Measurements from ENCODE around the gene TMC7. TPM values are rescaled to one million over a fixed set of nuclear protein-coding genes. Genes with fewer than 3 reads are reported as not detected.

The TMC7 gene
- polyA plus RNA-seq, 1 of the 3 experiments (the other 2 are of a cell fraction), result 0.66 TPM

GRCh38 chr16:18943414-18943813 is 40.3 kb upstream of the TMC7 start (continued):
- TF ChIP-seq RAD21 (IDR thresholded peaks at IDR 0.05; ENCODE audit: low read length) (no peak), TCF12 (IDR thresholded peaks at IDR 0.05) (no peak), CHD2 (IDR thresholded peaks at IDR 0.05; ENCODE audit: low read length, partially characterized antibody) (no peak), YY1 (IDR thresholded peaks at IDR 0.05; ENCODE audit: low read depth) (no peak), NFIC (IDR thresholded peaks at IDR 0.05; ENCODE audit: borderline replicate concordance) (no peak)

- TF ChIP-seq FOSL2 (IDR thresholded peaks at IDR 0.05; ENCODE audit: borderline replicate concordance, low read depth), result no peak
- TF ChIP-seq JUND (IDR thresholded peaks at IDR 0.05), result no peak
- no peak for TF ChIP-seq FOXM1 (IDR thresholded peaks at IDR 0.05; ENCODE audit: low read depth)
- no peak for TF ChIP-seq CHD2 (IDR thresholded peaks at IDR 0.05; ENCODE audit: low read length, partially characterized antibody)
- no peak for TF ChIP-seq TCF12 (IDR thresholded peaks at IDR 0.05)
- no peak for TF ChIP-seq MAX (IDR thresholded peaks at IDR 0.05; ENCODE audit: low read depth)
- TF ChIP-seq MXI1 (IDR thresholded peaks at IDR 0.05; ENCODE audit: low read depth, low read length), result no peak
- no peak for TF ChIP-seq RCOR1 (IDR thresholded peaks at IDR 0.05; ENCODE audit: low read length)
- no peak for TF ChIP-seq GATA2 (CRISPR knock-in tag; IDR thresholded peaks at IDR 0.05)
- no peak for TF ChIP-seq ZBTB33 (IDR thresholded peaks at IDR 0.05; ENCODE audit: borderline replicate concordance, low read depth)
- TF ChIP-seq IRF3 (IDR thresholded peaks at IDR 0.05; ENCODE audit: low read depth, low read length), result no peak
- no peak for TF ChIP-seq SMC3 (IDR thresholded peaks at IDR 0.05; ENCODE audit: low read depth, low read length)
- no peak for TF ChIP-seq SIN3A (IDR thresholded peaks at IDR 0.05; ENCODE audit: borderline replicate concordance, low read depth, low read length)
- no peak for TF ChIP-seq RFX5 (IDR thresholded peaks at IDR 0.05; ENCODE audit: low read length)
- TF ChIP-seq RXRA (IDR thresholded peaks at IDR 0.05; ENCODE audit: borderline replicate concordance, low read depth), result no peak
- no peak for TF ChIP-seq TEAD4 (IDR thresholded peaks at IDR 0.05; ENCODE audit: borderline replicate concordance, insufficient read depth)
- no peak for TF ChIP-seq TAF1 (IDR thresholded peaks at IDR 0.05; ENCODE audit: borderline replicate concordance, low read depth, low read length)
- no peak for TF ChIP-seq NRF1 (IDR thresholded peaks at IDR 0.05; ENCODE audit: low read depth, low read length)
- TF ChIP-seq EZH2phosphoT487 (IDR thresholded peaks at IDR 0.05; ENCODE audit: borderline replicate concordance, low read depth), result no peak
- no peak for TF ChIP-seq GABPA (IDR thresholded peaks at IDR 0.05; ENCODE audit: low read depth)
- DNase-seq, result no peak
- Histone ChIP-seq H3K36me3 (replicated peaks in 1 of 2; ENCODE audit: control insufficient read depth in 1 of 2, insufficient read depth in 2 of 2, low read length in 1 of 2) (no peaks in the 10 kb centered on the region), H3K4me3 (ENCODE audit: low read depth in 2 of 2, low read length in 1 of 2) (no peak overlapping the region), H3K79me2 (ENCODE audit: insufficient read depth) (no peaks in the 10 kb centered on the region), H3K4me2 (no peak overlapping the region), H3K9ac (no peak overlapping the region), H2AFZ (ENCODE audit: low read depth) (no peak overlapping the region), H3F3A (replicated peaks; ENCODE audit: insufficient read depth) (no peaks in the 10 kb centered on the region), H3K27me3 (ENCODE audit: insufficient read depth) (no peaks in the 10 kb centered on the region), H3K4me1 (ENCODE audit: control insufficient read depth in 1 of 2, insufficient read depth in 2 of 2, low read depth in 1 of 2, low read length in 1 of 2) (no peaks in the 10 kb centered on the region; a peak in 1 of 4 replicates), H3K27ac (ENCODE audit: low read depth in 2 of 2, low read length in 1 of 2) (no peak overlapping the region), H3K9me3 (no peaks in the 10 kb centered on the region), H3K9me2 (no peaks in the 10 kb centered on the region), H4K20me1 (ENCODE audit: insufficient read depth) (no peaks in the 10 kb centered on the region)
- POLR2A ChIA-PET, result no interaction called here
- 94% methylated on average over 7 of the region's 7 CpGs for WGBS (ENCODE audit: low lambda C conversion rate)
- CTCF ChIA-PET, result interaction anchor here (1.1 to 1.4 kb wide), 2 partner anchors 11 to 21 kb away, joined by 3 read pairs; no protein-coding TSS in a partner anchor
These were observed 38.5 kb upstream of the TMC7 start for GRCh38 chr16:18945233-18945632.

All from SK-N-SH (cell line).